Activated CD8-positive, alpha-beta T cell treated with anti-CD3 and anti-CD28 coated beads, Interleukin-2, amount 10 ng/mL, durations not matched to agents 7 days and 5 days (primary cell): ENCODE results near the gene SEMA4D. TPM values are rescaled to one million over a fixed set of nuclear protein-coding genes. Genes with fewer than 3 reads are reported as not detected.
A peak's percentile ranks its signal among the peaks of the same experiment; 100 is the strongest.

ENCODE experiments used
- ATAC-seq: fragments of 150-1000 bp; cut with Tn5 transposase; one replicate; pipeline ENCODE4 v1.10.0; 2021; ENCODE audit warnings: moderate library complexity
- CTCF ChIA-PET: fragments of 350-600 bp; sonication (Branson Sonifier 250); formaldehyde crosslinking; loops from one replicate; lab custom pipeline; 2021; ENCODE audit warnings: antibody characterized with exemption; lab: Charles Lee
- POLR2A ChIA-PET: fragments of 350-600 bp; sonication (Branson Sonifier 250); formaldehyde crosslinking; loops from one replicate; lab custom pipeline; 2021; ENCODE audit warnings: antibody characterized with exemption; lab: Charles Lee
- DNase-seq: peaks from one replicate; pipeline ENCODE4 v3.0.0-alpha.2; 2020
- H3K27ac Mint-ChIP-seq: one replicate; pipeline ENCODE4 v1.8.0; 2021; ENCODE audit warnings: mild to moderate bottlenecking, mixed read lengths
- H3K27me3 Mint-ChIP-seq: one replicate; pipeline ENCODE4 v1.8.0; 2021; ENCODE audit warnings: low read depth, mixed read lengths
- H3K36me3 Mint-ChIP-seq: one replicate; pipeline ENCODE4 v1.8.0; 2021; ENCODE audit warnings: low read depth, mixed read lengths
- H3K4me1 Mint-ChIP-seq: one replicate; pipeline ENCODE4 v1.8.0; 2021; ENCODE audit warnings: low read depth, mixed read lengths
- H3K4me3 Mint-ChIP-seq: one replicate; pipeline ENCODE4 v1.8.0; 2021; ENCODE audit warnings: mild to moderate bottlenecking, mixed read lengths
- H3K9me3 Mint-ChIP-seq: one replicate; pipeline ENCODE4 v1.8.0; 2022; ENCODE audit warnings: mixed read lengths; ENCODE audit not compliant: insufficient read depth
- total RNA-seq, 2 experiments: library from RNA; stranded (reverse); gene quantifications; one replicate each; pipeline ENCODE4 v1.2.3, GENCODE V29; 2021

Gene SEMA4D
- total RNA-seq, 2 experiments from 2014 or later, result 314 to 321 TPM

- peaks cover 61% of the 10 kb centered on the region for H3K36me3 Mint-ChIP-seq
- no peak for ATAC-seq
- DNase-seq, result no peak
- no peaks in the 10 kb centered on the region for H3K9me3 Mint-ChIP-seq
- no peak overlapping the region for H3K27ac Mint-ChIP-seq
- ChIA-PET CTCF (interaction anchor here (1.5 kb wide), 1 partner anchor 16 kb away, joined by 4 read pairs; no protein-coding TSS in a partner anchor), POLR2A (interaction anchor here (0.6 kb wide), 1 partner anchor 190 kb away, joined by 3 read pairs; no protein-coding TSS in a partner anchor)
- H3K4me1 Mint-ChIP-seq, result peaks cover 38% of the 10 kb centered on the region
- no peak overlapping the region for H3K4me3 Mint-ChIP-seq
- H3K27me3 Mint-ChIP-seq, result no peaks in the 10 kb centered on the region
Measured at GRCh38 chr9:89358985-89359384, 138.9 kb downstream of the SEMA4D start.

GRCh38 chr9:89358376-89358916 lies 139.5 kb downstream of the SEMA4D start:
- H3K4me3 Mint-ChIP-seq, result no peak overlapping the region
- no peaks in the 10 kb centered on the region for H3K27me3 Mint-ChIP-seq
- DNase-seq (no peak), ATAC-seq (peak; percentile 7)
- ChIA-PET CTCF (no interaction called here), POLR2A (interaction anchor here (0.6 kb wide), 1 partner anchor 190 kb away, joined by 3 read pairs; no protein-coding TSS in a partner anchor)
- H3K4me1 Mint-ChIP-seq, result peaks cover 41% of the 10 kb centered on the region
- H3K27ac Mint-ChIP-seq, result no peak overlapping the region
- peaks cover 64% of the 10 kb centered on the region for H3K36me3 Mint-ChIP-seq
- no peaks in the 10 kb centered on the region for H3K9me3 Mint-ChIP-seq

- Mint-ChIP-seq H3K27me3 (no peaks in the 10 kb centered on the region), H3K27ac (peak overlapping the region; percentile 70), H3K9me3 (no peaks in the 10 kb centered on the region), H3K36me3 (peaks cover 70% of the 10 kb centered on the region), H3K4me3 (no peak overlapping the region), H3K4me1 (peaks cover 49% of the 10 kb centered on the region)
- ChIA-PET CTCF (interaction anchor here (1.6 kb wide), 1 partner anchor 191 kb away, joined by 4 read pairs; no protein-coding TSS in a partner anchor), POLR2A (interaction anchor here (0.6 kb wide), 1 partner anchor 86 kb away, joined by 3 read pairs; no protein-coding TSS in a partner anchor)
- ATAC-seq, result peak; percentile 65
- DNase-seq, result peak; percentile 64
Measured at GRCh38 chr9:89357331-89358197, 140.3 kb downstream of the SEMA4D start.

- H3K4me3 Mint-ChIP-seq, result no peak overlapping the region
- ChIA-PET CTCF (interaction anchor here (1.6 kb wide), 1 partner anchor 192 kb away, joined by 4 read pairs; no protein-coding TSS in a partner anchor), POLR2A (interaction anchor here (0.6 kb wide), 1 partner anchor 87 kb away, joined by 3 read pairs; no protein-coding TSS in a partner anchor)
- H3K27me3 Mint-ChIP-seq, result no peaks in the 10 kb centered on the region
- no peak for ATAC-seq
- H3K36me3 Mint-ChIP-seq, result peaks cover 73% of the 10 kb centered on the region
- peaks cover 56% of the 10 kb centered on the region for H3K4me1 Mint-ChIP-seq
- H3K27ac Mint-ChIP-seq, result no peak overlapping the region
- DNase-seq, result no peak
- H3K9me3 Mint-ChIP-seq, result no peaks in the 10 kb centered on the region
Measured at GRCh38 chr9:89356782-89357181, 141.1 kb downstream of the SEMA4D start.

GRCh38 chr9:89354471-89354870 lies 143.4 kb downstream of the SEMA4D start:
- DNase-seq (no peak), ATAC-seq (no peak)
- H3K27me3 Mint-ChIP-seq, result no peaks in the 10 kb centered on the region
- H3K9me3 Mint-ChIP-seq, result no peaks in the 10 kb centered on the region
- H3K4me1 Mint-ChIP-seq, result peaks cover 50% of the 10 kb centered on the region
- H3K4me3 Mint-ChIP-seq, result no peak overlapping the region
- CTCF ChIA-PET, result interaction anchor here (1.0 kb wide), 1 partner anchor 194 kb away, joined by 3 read pairs; no protein-coding TSS in a partner anchor
- POLR2A ChIA-PET, result no interaction called here
- H3K36me3 Mint-ChIP-seq, result peaks cover 73% of the 10 kb centered on the region
- no peak overlapping the region for H3K27ac Mint-ChIP-seq

- no peak overlapping the region for H3K27ac Mint-ChIP-seq
- DNase-seq (no peak), ATAC-seq (no peak)
- H3K9me3 Mint-ChIP-seq, result no peaks in the 10 kb centered on the region
- no peaks in the 10 kb centered on the region for H3K27me3 Mint-ChIP-seq
- H3K4me1 Mint-ChIP-seq, result peaks cover 46% of the 10 kb centered on the region
- no peak overlapping the region for H3K4me3 Mint-ChIP-seq
- peaks cover 70% of the 10 kb centered on the region for H3K36me3 Mint-ChIP-seq
- ChIA-PET CTCF (interaction anchor here (1.0 kb wide), 1 partner anchor 194 kb away, joined by 3 read pairs; no protein-coding TSS in a partner anchor), POLR2A (no interaction called here)
Measured at GRCh38 chr9:89353989-89354388, 143.9 kb downstream of the SEMA4D start.

- Mint-ChIP-seq H3K27ac (peak overlapping the region; percentile 81), H3K36me3 (peaks cover 74% of the 10 kb centered on the region), H3K4me3 (no peak overlapping the region), H3K9me3 (no peaks in the 10 kb centered on the region), H3K4me1 (peaks cover 40% of the 10 kb centered on the region), H3K27me3 (no peaks in the 10 kb centered on the region)
- POLR2A ChIA-PET, result no interaction called here
- CTCF ChIA-PET, result interaction anchor here (1.0 kb wide), 1 partner anchor 195 kb away, joined by 3 read pairs; no protein-coding TSS in a partner anchor
- ATAC-seq (no peak), DNase-seq (no peak)
Measured at GRCh38 chr9:89352874-89353649, 144.9 kb downstream of the SEMA4D start.

GRCh38 chr9:89352451-89352850 lies 145.5 kb downstream of the SEMA4D start:
- H3K4me1 Mint-ChIP-seq, result peaks cover 34% of the 10 kb centered on the region
- POLR2A ChIA-PET, result no interaction called here
- H3K27me3 Mint-ChIP-seq, result no peaks in the 10 kb centered on the region
- peaks cover 70% of the 10 kb centered on the region for H3K36me3 Mint-ChIP-seq
- DNase-seq (no peak), ATAC-seq (no peak)
- CTCF ChIA-PET, result no interaction called here
- H3K27ac Mint-ChIP-seq, result peak overlapping the region; percentile 81
- H3K4me3 Mint-ChIP-seq, result no peak overlapping the region
- H3K9me3 Mint-ChIP-seq, result no peaks in the 10 kb centered on the region

GRCh38 chr9:89351584-89352300 lies 146.2 kb downstream of the SEMA4D start:
- DNase-seq (no peak), ATAC-seq (no peak)
- peak overlapping the region; percentile 81 for H3K27ac Mint-ChIP-seq
- no peaks in the 10 kb centered on the region for H3K9me3 Mint-ChIP-seq
- peaks cover 70% of the 10 kb centered on the region for H3K36me3 Mint-ChIP-seq
- no peak overlapping the region for H3K4me3 Mint-ChIP-seq
- peaks cover 27% of the 10 kb centered on the region for H3K4me1 Mint-ChIP-seq
- ChIA-PET CTCF (no interaction called here), POLR2A (no interaction called here)
- H3K27me3 Mint-ChIP-seq, result no peaks in the 10 kb centered on the region

GRCh38 chr9:89350988-89351557 lies 146.8 kb downstream of the SEMA4D start:
- DNase-seq, result no peak
- no peak overlapping the region for H3K4me3 Mint-ChIP-seq
- CTCF ChIA-PET, result no interaction called here
- H3K27me3 Mint-ChIP-seq, result no peaks in the 10 kb centered on the region
- peak overlapping the region; percentile 14 for H3K27ac Mint-ChIP-seq
- H3K36me3 Mint-ChIP-seq, result peaks cover 72% of the 10 kb centered on the region
- H3K4me1 Mint-ChIP-seq, result peaks cover 21% of the 10 kb centered on the region
- ATAC-seq, result no peak
- no peaks in the 10 kb centered on the region for H3K9me3 Mint-ChIP-seq
- POLR2A ChIA-PET, result no interaction called here
